ENCODE measurements around the gene WRAP73. TPM values are rescaled to one million over a fixed set of nuclear protein-coding genes. Genes with fewer than 3 reads are reported as not detected.
"Not testable (repeated sequence)": the region's sequence is repeated elsewhere in the genome, so short reads cannot be mapped to it uniquely, and the experiment has no call there.

The WRAP73 gene
- total RNA-seq, 4 donors from 2014 or later: 10.3 to 21.7 (median 14.5) TPM

DNA sequence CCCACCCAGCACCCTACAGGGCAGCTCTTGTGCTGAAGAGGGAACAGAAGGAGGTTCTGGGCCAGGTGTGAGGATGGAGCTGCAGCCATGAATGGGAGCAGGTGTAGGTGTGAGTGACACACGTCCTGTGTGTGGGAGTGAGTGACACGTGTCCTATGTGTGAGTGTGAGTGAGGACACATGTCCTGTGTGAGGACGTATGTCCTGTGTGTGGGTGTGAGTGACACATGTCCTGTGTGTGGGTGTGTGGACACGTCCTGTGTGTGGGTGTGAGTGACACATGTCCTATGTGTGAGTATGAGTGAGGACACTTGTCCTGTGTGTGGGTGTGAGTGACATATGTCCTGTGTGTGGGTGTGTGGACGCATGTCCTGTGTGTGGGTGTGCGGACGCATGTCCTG, 65.0 kb downstream of the WRAP73 start:
- no peaks in the 10 kb centered on the region for H3K9me3 ChIP-seq
- no peak overlapping the region for H3K4me3 ChIP-seq
- H3K36me3 ChIP-seq: no peaks in the 10 kb centered on the region
- 74 to 92% methylated on average over 6 to 7 of the region's 7 CpGs for WGBS, 2 donors (ENCODE audit: low coverage in 1 of 2)
- H3K27ac ChIP-seq: no peak overlapping the region
- ATAC-seq: no peak
- TF ChIP-seq POLR2A (IDR thresholded peaks at IDR 0.05): no peak
- no peaks in the 10 kb centered on the region for H3K4me1 ChIP-seq
- peaks cover 25% of the 10 kb centered on the region for H3K27me3 ChIP-seq

DNA sequence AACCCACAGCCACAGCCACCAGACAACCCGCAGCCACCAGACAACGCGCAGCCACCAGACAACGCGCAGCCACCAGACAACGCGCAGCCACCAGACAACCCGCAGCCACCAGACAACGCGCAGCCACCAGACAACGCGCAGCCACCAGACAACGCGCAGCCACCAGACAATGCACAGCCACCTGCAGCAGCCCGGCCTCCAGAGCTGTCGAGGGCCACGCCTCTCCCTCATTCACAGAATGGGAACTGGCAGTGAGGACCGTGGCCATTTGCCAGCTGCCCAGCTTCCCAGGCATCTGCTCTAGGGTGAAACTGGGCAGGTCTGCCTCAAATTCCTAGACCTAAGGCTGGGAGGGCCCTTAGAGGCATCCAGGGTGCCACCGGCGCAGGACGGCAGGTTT, 66.2 kb downstream of the WRAP73 start:
- ATAC-seq, H3K27ac ChIP-seq, H3K4me1 ChIP-seq, H3K36me3 ChIP-seq, H3K4me3 ChIP-seq, H3K9me3 ChIP-seq: not testable (repeated sequence)
- no CpG with 5 or more reads among the region's 21 CpGs for WGBS, 2 donors (ENCODE audit: low coverage in 1 of 2)
- peaks cover 37% of the 10 kb centered on the region for H3K27me3 ChIP-seq

- 41 to 60% methylated on average over 4 to 6 of the region's 16 CpGs for WGBS, 2 donors (ENCODE audit: low coverage in 1 of 2)
- Histone ChIP-seq H3K36me3 (no peaks in the 10 kb centered on the region), H3K4me3 (no peak overlapping the region), H3K27me3 (peaks cover 38% of the 10 kb centered on the region), H3K27ac (no peak overlapping the region), H3K9me3 (no peaks in the 10 kb centered on the region), H3K4me1 (no peaks in the 10 kb centered on the region)
- TF ChIP-seq POLR2AphosphoS5 (IDR thresholded peaks at IDR 0.05) (no peak), EP300 (IDR thresholded peaks at IDR 0.05) (no peak), CTCF (IDR thresholded peaks at IDR 0.05) (no peak), POLR2A (IDR thresholded peaks at IDR 0.05) (no peak)
- ATAC-seq: peak; percentile 12
Observed at GRCh38 chr1:3581296-3582036, 68.4 kb downstream of the WRAP73 start.

Other genes starting within 250 kb of the WRAP73 start
- gene ARHGEF16, start 195.4 kb downstream of the WRAP73 start, total RNA-seq: 1 to 10 TPM in 1 of 4 donors, under 1 TPM in 3; 0.54 to 2.3 (median 0.87) TPM
- gene MEGF6, start 38.6 kb downstream of the WRAP73 start, total RNA-seq: 10 to 100 TPM in 2 of 4 donors, 1 to 10 TPM in 2; 4.7 to 15.5 (median 10.8) TPM
- 10 to 100 TPM; 38.2 to 52.1 (median 46.6) TPM for gene TPRG1L, start 25.1 kb downstream of the WRAP73 start, total RNA-seq
- under 1 TPM in 2 of 4 donors, not detected in 2; 0.19 to 0.22 TPM for gene TP73, start 2.4 kb upstream of the WRAP73 start, total RNA-seq
- gene CCDC27, start 102.3 kb upstream of the WRAP73 start, total RNA-seq: not detected
- 1 to 10 TPM in 3 of 4 donors, not detected in 1; 2.6 to 8.4 (median 4.7) TPM for gene SMIM1, start 122.6 kb upstream of the WRAP73 start, total RNA-seq
- 10 to 100 TPM; 36.5 to 47.9 (median 46.5) TPM for gene LRRC47, start 146.4 kb upstream of the WRAP73 start, total RNA-seq
- gene CEP104, start 207.1 kb upstream of the WRAP73 start, total RNA-seq: 10 to 100 TPM; 29.3 to 78.2 (median 41.8) TPM
- 10 to 100 TPM in 1 of 4 donors, 1 to 10 TPM in 3; 1.9 to 14.6 (median 7.7) TPM for gene DFFB, start 207.4 kb upstream of the WRAP73 start, total RNA-seq